NB4 (cell line): ENCODE data around the gene LRIG1.

Experiments used
- DNase-seq: peaks from one replicate; pipeline ENCODE4 v3.0.0; 2010; ENCODE audit warnings: low read depth
- H3K4me3 ChIP-seq: one replicate; pipeline ENCODE4 v1.5.1; 2011; ENCODE audit warnings: mild to moderate bottlenecking, low read depth, low read length, moderate library complexity
- CTCF ChIP-seq: IDR thresholded peaks from one replicate; pipeline ENCODE4 v1.5.1; 2012; ENCODE audit warnings: low read depth, low read length
- MAX ChIP-seq: IDR thresholded peaks from 2 replicates; pipeline ENCODE4 v1.6.1; 2011; ENCODE audit warnings: low read depth, low read length
- MYC ChIP-seq: IDR thresholded peaks from 2 replicates; pipeline ENCODE4 v1.6.1; 2011; ENCODE audit warnings: low read depth, low read length
- POLR2A ChIP-seq: IDR thresholded peaks from 2 replicates; pipeline ENCODE4 v1.6.1; 2011; ENCODE audit warnings: mild to moderate bottlenecking; ENCODE audit not compliant: insufficient read length; ENCODE audit errors: extremely low read depth

Gene LRIG1

GRCh38 chr3:66393333-66394005 is 107.4 kb downstream of the LRIG1 start:
- DNase-seq, result peak; percentile 4
- no peak overlapping the region for H3K4me3 ChIP-seq
- TF ChIP-seq MYC, result no peak
- TF ChIP-seq MAX, result no peak
- no peak for TF ChIP-seq POLR2A
- no peak for TF ChIP-seq CTCF

GRCh38 chr3:66392966-66393332 is 107.9 kb downstream of the LRIG1 start:
- no peak overlapping the region for H3K4me3 ChIP-seq
- DNase-seq, result no peak
- no peak for TF ChIP-seq CTCF
- no peak for TF ChIP-seq POLR2A
- TF ChIP-seq MYC, result no peak

- no peak for DNase-seq
- H3K4me3 ChIP-seq, result no peak overlapping the region
- TF ChIP-seq POLR2A, result no peak
- no peak for TF ChIP-seq CTCF
- no peak for TF ChIP-seq MYC
These were observed 108.3 kb downstream of the LRIG1 start for GRCh38 chr3:66392512-66392911.

- DNase-seq, result no peak
- no peak for TF ChIP-seq MYC
- no peak for TF ChIP-seq MAX
- no peak for TF ChIP-seq POLR2A
- TF ChIP-seq CTCF, result no peak
These were observed 110.8 kb downstream of the LRIG1 start for GRCh38 chr3:66390013-66390412.

GRCh38 chr3:66386925-66387650 is 113.7 kb downstream of the LRIG1 start:
- DNase-seq, result no peak
- no peak overlapping the region for H3K4me3 ChIP-seq

More at GRCh38 chr3:66390013-66390412, 110.8 kb downstream of the LRIG1 start:
- H3K4me3 ChIP-seq, result no peak overlapping the region

More at GRCh38 chr3:66386925-66387650, 113.7 kb downstream of the LRIG1 start:
- TF ChIP-seq MAX (no peak), MYC (no peak), POLR2A (no peak), CTCF (no peak)
